HG03565 (cell line): ENCODE measurements around the gene MAP4K1.

Experiments used
- ATAC-seq: cut with Tn5 transposase; IDR thresholded peaks from one replicate; pipeline ENCODE4 v1.9.1; 2021; ENCODE audit warnings: mild to moderate bottlenecking, moderate library complexity; ENCODE audit not compliant: unreplicated experiment

Gene MAP4K1

GRCh38 chr19:38549061-38549460 is 68.7 kb downstream of the MAP4K1 start:
- no peak for ATAC-seq

DNA sequence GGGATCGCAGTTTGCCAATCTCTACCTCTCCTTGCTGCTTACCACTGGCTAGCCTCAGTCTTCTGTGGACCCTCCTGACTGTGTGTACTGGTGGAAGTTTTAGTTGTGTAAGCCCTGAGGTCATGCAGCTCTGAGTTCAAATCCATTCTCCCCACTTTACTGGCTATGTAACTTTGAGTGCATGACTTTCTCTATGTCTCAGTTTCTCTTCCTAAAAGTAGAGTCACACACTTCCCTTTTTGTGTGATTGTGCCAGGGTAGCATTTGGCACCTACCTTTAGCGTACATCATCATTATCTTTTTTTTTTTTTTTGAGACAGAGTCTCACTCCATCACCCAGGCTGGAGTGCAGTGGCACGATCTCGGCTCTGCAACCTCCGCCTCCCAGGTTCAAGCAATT is 70.3 kb downstream of the MAP4K1 start:
- ATAC-seq, result no peak

DNA sequence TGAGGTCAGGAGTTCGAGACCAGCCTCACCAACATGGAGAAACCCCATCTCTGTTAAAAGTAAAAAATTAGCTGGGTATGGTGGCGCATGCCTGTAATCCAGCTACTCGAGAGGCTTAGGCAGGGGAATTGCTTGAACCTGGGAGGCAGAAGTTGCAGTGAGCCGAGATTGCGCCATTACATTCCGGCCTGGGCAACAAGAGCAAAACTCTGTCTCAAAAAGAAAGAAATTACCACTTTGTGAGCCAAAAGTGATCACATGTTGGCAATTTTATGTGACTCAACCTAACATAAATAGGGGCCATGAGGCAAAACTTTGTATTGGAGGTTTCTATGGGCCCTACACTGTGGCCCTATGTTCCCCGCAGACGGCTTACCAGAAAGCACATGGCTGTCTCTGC is 72.2 kb downstream of the MAP4K1 start:
- ATAC-seq, result no peak

- no peak for ATAC-seq
Measured at GRCh38 chr19:38544569-38545315, 73.0 kb downstream of the MAP4K1 start.

DNA sequence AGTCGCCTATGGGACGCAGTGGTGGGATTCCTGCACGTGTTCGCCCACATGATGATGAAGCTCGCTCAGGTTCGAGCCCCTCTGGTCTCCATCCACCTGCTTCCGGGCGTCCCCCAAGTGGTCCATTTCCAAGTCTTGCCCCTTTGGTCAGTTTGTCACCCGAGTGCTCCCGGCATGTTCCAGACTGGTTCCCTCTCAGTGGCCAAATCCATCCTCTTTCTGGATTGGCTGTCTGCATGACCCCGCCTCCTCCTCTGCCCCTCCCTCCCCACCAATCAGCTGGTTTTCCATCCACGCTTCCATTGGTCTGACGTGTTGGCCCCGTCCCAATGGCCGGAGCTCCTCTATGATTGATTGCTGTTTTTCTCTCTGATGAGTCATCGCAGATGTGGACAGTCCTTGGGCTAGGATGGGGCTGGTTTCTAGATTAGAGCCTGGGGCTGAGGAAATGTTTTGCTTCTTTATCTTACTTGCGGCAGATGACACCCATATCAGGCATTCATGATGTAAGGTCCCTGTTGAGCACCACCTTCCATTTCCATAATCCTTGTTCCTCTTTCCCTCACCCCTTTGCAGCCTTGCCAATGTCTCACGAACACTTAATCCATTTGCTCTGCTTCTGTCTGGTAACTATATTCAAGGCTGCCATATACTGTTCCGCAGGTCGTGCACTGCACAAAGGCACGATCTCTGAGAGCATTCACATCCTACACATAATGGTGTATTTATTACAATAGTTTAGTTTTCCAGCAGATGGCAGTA is 73.8 kb downstream of the MAP4K1 start:
- ATAC-seq, result no peak

- ATAC-seq, result no peak
Measured at GRCh38 chr19:38543286-38543806, 74.4 kb downstream of the MAP4K1 start.

DNA sequence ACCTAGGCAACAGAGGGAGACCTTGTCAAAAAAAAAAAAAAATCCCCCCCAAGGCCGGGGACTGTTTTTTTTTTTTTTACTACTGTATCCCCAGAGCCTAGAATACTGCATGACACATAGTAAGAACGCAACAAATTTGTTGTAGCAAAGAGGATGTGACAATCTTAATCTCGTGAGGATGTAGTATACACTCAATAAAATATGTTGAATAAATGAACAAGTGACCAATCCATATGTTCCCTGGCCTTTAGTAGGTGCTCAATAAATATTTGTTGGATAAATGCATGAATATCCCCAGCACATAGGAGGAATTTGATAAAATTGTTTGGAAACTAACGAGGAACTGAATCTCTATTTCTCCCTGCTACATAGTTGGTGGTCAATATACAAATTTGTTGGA is 75.7 kb downstream of the MAP4K1 start:
- no peak for ATAC-seq

GRCh38 chr19:38539751-38540150 is 78.0 kb downstream of the MAP4K1 start:
- no peak for ATAC-seq

DNA sequence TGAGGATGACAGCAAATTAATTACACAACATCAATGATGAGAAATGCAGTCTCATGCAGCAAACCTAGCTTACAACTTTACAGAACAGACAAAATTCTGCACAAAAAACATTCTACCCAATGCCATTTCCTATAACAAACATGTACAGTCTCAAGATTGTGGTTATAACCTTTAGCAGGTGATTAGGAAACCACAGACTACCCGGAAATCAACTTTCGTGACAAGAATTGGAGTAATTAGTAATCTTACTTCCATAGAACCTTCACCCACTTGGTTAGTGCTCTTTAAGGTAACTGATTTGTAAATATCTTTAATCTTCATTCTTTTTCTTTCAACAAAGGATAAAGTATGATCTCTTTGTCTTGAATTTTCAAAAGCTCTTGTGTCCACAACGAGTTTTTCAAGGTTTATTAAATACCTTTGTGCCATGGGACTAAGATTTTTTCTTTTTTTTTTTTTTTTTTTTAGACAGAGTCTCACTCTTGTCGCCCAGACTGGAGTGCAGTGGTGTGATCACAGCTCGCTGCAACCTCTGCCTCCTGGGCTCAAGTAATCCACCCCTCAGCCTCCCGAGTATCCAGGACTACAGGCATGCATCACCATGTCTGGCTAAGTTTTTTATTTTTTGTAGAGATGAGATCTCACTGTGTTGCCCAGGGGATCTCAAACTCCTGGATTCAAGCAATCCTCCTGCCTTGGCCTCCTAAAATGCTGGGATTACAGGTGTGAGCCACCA is 78.8 kb downstream of the MAP4K1 start:
- ATAC-seq, result no peak

DNA sequence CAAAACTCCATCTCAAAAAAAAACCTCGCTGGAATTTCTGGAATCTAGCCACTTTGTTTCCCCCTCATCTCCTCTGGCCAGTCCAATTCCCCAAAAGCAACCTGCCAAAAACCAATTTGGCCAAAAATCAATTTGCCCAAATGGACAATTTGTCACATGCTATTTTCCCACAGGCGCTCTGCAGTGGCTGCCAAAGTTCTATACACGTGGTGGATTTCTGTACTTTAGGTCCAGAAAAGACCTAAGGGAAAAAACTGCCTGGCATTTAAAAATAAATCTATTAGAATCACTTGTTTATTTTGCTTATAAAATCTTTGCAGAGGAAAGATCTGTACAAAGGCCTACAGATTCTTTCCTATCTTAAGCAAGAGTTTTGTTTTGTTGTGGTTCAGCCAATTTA is 79.4 kb downstream of the MAP4K1 start:
- ATAC-seq, result no peak
